K562 (cell line): ENCODE measurements around the gene ZNF77. TPM values are rescaled to one million over a fixed set of nuclear protein-coding genes. Genes with fewer than 3 reads are reported as not detected.
A peak's percentile ranks its signal among the peaks of the same experiment; 100 is the strongest.

Source experiments
- BACH1 ChIP-seq: fragments of 200-800 bp; sonication (Bioruptor generic); IDR thresholded peaks from 2 replicates; pipeline ENCODE4 v1.6.1; 2016; ENCODE audit warnings: missing genetic modification characterization, missing compliant biosample characterization
- CBX3 ChIP-seq, 2 experiments: IDR thresholded peaks; 1 replicate in 1 of 2; 2 replicates in 1 of 2; pipeline ENCODE4 v1.6.1; 2012; ENCODE audit warnings: inconsistent platforms in 2 of 2, low read length in 2 of 2, borderline replicate concordance in 1 of 2, control low read depth in 1 of 2
- E2F4 ChIP-seq: sonication (generic); formaldehyde crosslinking; IDR thresholded peaks from 2 replicates; pipeline ENCODE4 v1.8.0; 2022; ENCODE audit warnings: mild to moderate bottlenecking, low read depth, missing genetic modification reagents
- IRF9 ChIP-seq: fragments of 450-650 bp; IDR thresholded peaks from 2 replicates; pipeline ENCODE4 v1.6.1; 2016; ENCODE audit warnings: missing biosample characterization, missing genetic modification characterization
- MAZ ChIP-seq, 2 experiments: fragments of 450-650 bp in 1 of 2; sonication (generic) in 1 of 2; formaldehyde crosslinking; IDR thresholded peaks in 1 of 2; conservative IDR thresholded peaks in 1 of 2; 2 replicates each; pipeline versions ENCODE4 v1.4.0 to v1.5.0; 2020; ENCODE audit warnings: mild to moderate bottlenecking in 1 of 2, missing genetic modification reagents in 1 of 2
- MEIS2 ChIP-seq: fragments of 450-650 bp; IDR thresholded peaks from 2 replicates; pipeline ENCODE4 v1.6.1; 2014; ENCODE audit warnings: mild to moderate bottlenecking; ENCODE audit not compliant: partially characterized antibody
- NEUROD1 ChIP-seq: fragments of 150-350 bp; IDR thresholded peaks from 2 replicates; pipeline ENCODE4 v1.6.1; 2014; ENCODE audit warnings: borderline replicate concordance, low read length, low read depth; ENCODE audit not compliant: partially characterized antibody
- NONO ChIP-seq, 2 experiments: fragments of 200-400 bp in 1 of 2; fragments of 450-650 bp in 1 of 2; formaldehyde crosslinking in 1 of 2; IDR thresholded peaks; 2 replicates each; pipeline ENCODE4 v1.6.1; 2017; ENCODE audit warnings: low read depth in 2 of 2, mild to moderate bottlenecking in 2 of 2, moderate library complexity in 2 of 2, low read length in 1 of 2
- TAF7 ChIP-seq: fragments of 450-650 bp; IDR thresholded peaks from 2 replicates; pipeline ENCODE4 v1.6.1; 2016; ENCODE audit warnings: missing genetic modification characterization, missing compliant biosample characterization
- TAF9B ChIP-seq: fragments of 450-650 bp; IDR thresholded peaks from 2 replicates; pipeline ENCODE4 v1.6.1; 2018; ENCODE audit warnings: mild to moderate bottlenecking; ENCODE audit not compliant: partially characterized antibody
- THAP7 ChIP-seq: fragments of 250-450 bp; sonication (Bioruptor Pico); IDR thresholded peaks from 2 replicates; pipeline ENCODE4 v1.5.0; 2021
- ZNF174 ChIP-seq: fragments of 250-450 bp; sonication (Bioruptor Pico); IDR thresholded peaks from 2 replicates; pipeline ENCODE4 v1.4.0; 2020; ENCODE audit warnings: mild to moderate bottlenecking
- ZNF77 ChIP-seq: fragments of 250-450 bp; sonication (Bioruptor Pico); IDR thresholded peaks from 2 replicates; pipeline ENCODE4 v1.5.0; 2020
- polyA plus RNA-seq, 8 experiments: library from polyadenylated mRNA; depleted of rRNA in 4 of 8; stranded (reverse) in 5 of 8; unstranded in 3 of 8; fragments of >200 nt; fragmentation: Nextera tagmentation in 2 of 8; fragmentation: Illumina TruSeq in 1 of 8; extraction: Ambion mirVana in 2 of 8; extraction: Trizol in 1 of 8; gene quantifications; 2 replicates each; pipeline versions ENCODE4 v1.2.1 to v1.2.3, GENCODE V29; 2011 to 2014; ENCODE audit warnings: inconsistent platforms in 1 of 8, missing spikeins in 1 of 8
- total RNA-seq, 7 experiments: library from RNA; depleted of rRNA in 6 of 7; stranded (reverse); fragments of >200 nt in 6 of 7; fragmentation: Illumina TruSeq in 2 of 7; extraction: Trizol in 2 of 7; gene quantifications; 2 replicates each; pipeline versions ENCODE4 v1.2.1 to v1.2.3, GENCODE V29; 2011 to 2021; ENCODE audit warnings: low replicate concordance in 1 of 7
- TF ChIP-seq, protein P1 (sequence below), 2 experiments: fragments of 450-650 bp; IDR thresholded peaks; 2 replicates each; pipeline ENCODE4 v1.6.1; 2018; ENCODE audit warnings: mild to moderate bottlenecking in 2 of 2, low read depth in 1 of 2; ENCODE audit not compliant: partially characterized antibody in 2 of 2
- TF ChIP-seq, protein P2 (sequence below): fragments of 450-650 bp; IDR thresholded peaks from 2 replicates; pipeline ENCODE4 v1.6.1; 2016; ENCODE audit warnings: antibody characterized with exemption
- TF ChIP-seq, protein P3 (sequence below): fragments of 250-450 bp; sonication (Bioruptor Pico); IDR thresholded peaks from 2 replicates; pipeline ENCODE4 v1.8.0; 2021; ENCODE audit warnings: moderate library complexity, mild to moderate bottlenecking, inconsistent platforms

ZNF77 gene
- total and polyA plus RNA-seq, 9 of the 15 experiments (the other 6 are each of a cell fraction or from before 2014, with no cell fraction given), result 4.3 to 14.5 (median 7.7) TPM

DNA sequence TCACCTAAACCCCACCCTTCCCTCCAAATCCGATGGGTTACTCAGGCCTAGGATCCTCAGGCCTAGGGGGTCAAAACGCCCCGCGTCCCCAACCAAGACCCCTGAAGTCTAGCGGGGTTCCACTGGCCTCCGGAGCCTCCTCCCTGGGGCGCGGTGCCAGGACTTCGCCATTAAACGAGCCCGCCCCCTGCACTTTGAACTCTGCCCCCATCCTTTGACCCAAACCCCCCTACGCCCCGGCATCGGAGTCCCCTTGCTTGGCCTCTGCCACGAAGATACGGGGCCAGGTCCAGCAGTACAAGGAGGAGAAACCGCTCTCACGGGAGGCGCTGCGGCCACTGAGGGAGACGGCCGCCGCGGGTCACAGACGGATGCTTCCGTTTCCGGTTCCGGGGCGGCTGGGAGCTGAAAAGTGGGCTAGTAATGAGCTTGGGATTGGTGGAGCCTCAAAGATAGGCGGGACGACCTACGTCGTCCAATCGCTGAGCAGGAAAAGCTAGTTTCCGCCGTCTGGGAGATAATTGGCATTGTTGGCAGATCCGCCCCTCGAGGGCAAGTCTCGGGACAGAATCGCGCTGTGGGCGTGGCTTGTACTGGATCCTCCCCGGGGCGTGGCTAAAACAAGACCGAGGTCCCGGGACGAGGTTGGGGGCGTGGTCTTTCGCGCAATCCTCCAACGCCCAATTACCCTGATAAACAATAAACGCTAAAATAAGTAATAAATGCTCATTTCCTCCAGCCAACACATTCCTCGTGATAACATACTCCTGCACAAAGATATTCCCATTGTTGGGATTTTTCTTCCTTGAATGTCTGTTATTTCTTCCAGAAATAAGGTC, 5.7 kb upstream of the ZNF77 start (continued):
- TF ChIP-seq NEUROD1 (peak; percentile 44), MAZ (CRISPR knock-in tag; conservative IDR thresholded peaks at IDR 0.05 in 1 of 2, IDR thresholded peaks at IDR 0.05 in 1 of 2) (peak; percentile 70 to 77), TAF7 (tag) (peak; percentile 91), ZNF174 (CRISPR knock-in tag) (0 out of 2 replicates have a peak, but pooled peaks have one; percentile 19), TAF9B (peak; percentile 88), BACH1 (no peak), IRF9 (tag) (no peak), THAP7 (CRISPR knock-in tag) (peak; percentile 67; the same call in 1 of the 2 replicates), NONO (IDR thresholded peaks at IDR 0.05; ENCODE audit: low read depth in 2 of 2, low read length in 1 of 2) (0 out of 4 replicates have a peak, but pooled peaks of 1 of the 2 experiments have one; percentile 1), E2F4 (CRISPR knock-in tag) (peak; percentile 3; the same call in 1 of the 2 replicates), ZNF77 (CRISPR knock-in tag) (no peak), MEIS2 (peak; percentile 60), CBX3 (IDR thresholded peaks at IDR 0.05; ENCODE audit: borderline replicate concordance in 1 of 2, low read length in 2 of 2) (peak in 1 of 2 experiments; percentile 6; a peak in 1 of 3 replicates)
- TF ChIP-seq, protein P1, sequence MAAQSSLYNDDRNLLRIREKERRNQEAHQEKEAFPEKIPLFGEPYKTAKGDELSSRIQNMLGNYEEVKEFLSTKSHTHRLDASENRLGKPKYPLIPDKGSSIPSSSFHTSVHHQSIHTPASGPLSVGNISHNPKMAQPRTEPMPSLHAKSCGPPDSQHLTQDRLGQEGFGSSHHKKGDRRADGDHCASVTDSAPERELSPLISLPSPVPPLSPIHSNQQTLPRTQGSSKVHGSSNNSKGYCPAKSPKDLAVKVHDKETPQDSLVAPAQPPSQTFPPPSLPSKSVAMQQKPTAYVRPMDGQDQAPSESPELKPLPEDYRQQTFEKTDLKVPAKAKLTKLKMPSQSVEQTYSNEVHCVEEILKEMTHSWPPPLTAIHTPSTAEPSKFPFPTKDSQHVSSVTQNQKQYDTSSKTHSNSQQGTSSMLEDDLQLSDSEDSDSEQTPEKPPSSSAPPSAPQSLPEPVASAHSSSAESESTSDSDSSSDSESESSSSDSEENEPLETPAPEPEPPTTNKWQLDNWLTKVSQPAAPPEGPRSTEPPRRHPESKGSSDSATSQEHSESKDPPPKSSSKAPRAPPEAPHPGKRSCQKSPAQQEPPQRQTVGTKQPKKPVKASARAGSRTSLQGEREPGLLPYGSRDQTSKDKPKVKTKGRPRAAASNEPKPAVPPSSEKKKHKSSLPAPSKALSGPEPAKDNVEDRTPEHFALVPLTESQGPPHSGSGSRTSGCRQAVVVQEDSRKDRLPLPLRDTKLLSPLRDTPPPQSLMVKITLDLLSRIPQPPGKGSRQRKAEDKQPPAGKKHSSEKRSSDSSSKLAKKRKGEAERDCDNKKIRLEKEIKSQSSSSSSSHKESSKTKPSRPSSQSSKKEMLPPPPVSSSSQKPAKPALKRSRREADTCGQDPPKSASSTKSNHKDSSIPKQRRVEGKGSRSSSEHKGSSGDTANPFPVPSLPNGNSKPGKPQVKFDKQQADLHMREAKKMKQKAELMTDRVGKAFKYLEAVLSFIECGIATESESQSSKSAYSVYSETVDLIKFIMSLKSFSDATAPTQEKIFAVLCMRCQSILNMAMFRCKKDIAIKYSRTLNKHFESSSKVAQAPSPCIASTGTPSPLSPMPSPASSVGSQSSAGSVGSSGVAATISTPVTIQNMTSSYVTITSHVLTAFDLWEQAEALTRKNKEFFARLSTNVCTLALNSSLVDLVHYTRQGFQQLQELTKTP (IDR thresholded peaks at IDR 0.05; ENCODE audit: low read depth in 1 of 2, partially characterized antibody in 2 of 2), result peak in 1 of 2 experiments; percentile 89
- TF ChIP-seq, protein P2, sequence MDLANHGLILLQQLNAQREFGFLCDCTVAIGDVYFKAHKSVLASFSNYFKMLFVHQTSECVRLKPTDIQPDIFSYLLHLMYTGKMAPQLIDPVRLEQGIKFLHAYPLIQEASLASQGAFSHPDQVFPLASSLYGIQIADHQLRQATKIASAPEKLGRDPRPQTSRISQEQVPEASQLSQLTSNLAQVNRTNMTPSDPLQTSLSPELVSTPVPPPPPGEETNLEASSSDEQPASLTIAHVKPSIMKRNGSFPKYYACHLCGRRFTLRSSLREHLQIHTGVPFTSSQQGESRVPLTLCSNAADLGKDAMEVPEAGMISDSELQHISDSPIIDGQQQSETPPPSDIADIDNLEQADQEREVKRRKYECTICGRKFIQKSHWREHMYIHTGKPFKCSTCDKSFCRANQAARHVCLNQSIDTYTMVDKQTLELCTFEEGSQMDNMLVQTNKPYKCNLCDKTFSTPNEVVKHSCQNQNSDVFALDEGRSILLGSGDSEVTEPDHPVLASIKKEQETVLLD, result 0 out of 2 replicates have a peak, but pooled peaks have one; percentile 9
- TF ChIP-seq, protein P3, sequence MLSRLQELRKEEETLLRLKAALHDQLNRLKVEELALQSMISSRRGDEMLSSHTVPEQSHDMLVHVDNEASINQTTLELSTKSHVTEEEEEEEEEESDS (CRISPR knock-in tag), result no peak
